GM21576 (cell line): ENCODE measurements around the gene CCDC69.
"Not testable (repeated sequence)": the region's sequence is repeated elsewhere in the genome, so short reads cannot be mapped to it uniquely, and the experiment has no call there.

ENCODE experiments used
- ATAC-seq: cut with Tn5 transposase; IDR thresholded peaks from one replicate; pipeline ENCODE4 v1.9.1; 2021; ENCODE audit warnings: mild to moderate bottlenecking, moderate library complexity; ENCODE audit not compliant: unreplicated experiment

CCDC69 gene

DNA sequence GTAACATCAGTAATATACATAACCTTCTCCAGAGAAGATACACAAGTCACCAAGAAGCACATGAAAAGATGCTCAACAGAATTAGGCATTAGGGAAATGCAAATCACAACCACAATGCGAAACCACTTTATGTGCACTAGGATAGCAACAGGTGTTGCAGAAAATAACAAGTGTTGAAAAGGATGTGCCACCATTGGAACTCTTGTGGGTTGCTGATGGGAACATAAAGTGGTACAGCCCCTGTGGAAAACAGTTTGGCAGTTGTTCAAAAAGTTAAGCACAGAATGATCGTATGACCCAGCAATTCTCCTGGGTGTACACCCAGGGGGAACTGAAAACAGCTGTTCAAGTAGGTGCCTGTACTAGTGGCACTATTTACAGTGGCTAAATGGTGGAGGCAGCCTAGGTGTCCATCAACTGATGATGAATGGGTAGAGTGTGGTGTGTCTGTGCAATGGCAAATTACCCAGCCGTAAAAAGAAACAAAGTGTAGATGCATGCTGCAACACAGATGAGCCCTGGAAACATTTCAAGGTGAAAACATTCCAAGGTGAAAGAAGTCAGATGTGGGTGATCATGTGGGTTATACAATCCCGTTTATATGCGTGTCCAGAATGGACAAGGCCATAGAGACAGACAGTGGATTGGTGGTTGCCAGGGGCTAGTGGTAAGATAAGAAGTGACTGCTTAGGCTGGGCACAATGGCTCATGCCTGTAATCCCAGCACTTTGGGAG is 27.2 kb downstream of the CCDC69 start:
- peak; percentile 95 for ATAC-seq

DNA sequence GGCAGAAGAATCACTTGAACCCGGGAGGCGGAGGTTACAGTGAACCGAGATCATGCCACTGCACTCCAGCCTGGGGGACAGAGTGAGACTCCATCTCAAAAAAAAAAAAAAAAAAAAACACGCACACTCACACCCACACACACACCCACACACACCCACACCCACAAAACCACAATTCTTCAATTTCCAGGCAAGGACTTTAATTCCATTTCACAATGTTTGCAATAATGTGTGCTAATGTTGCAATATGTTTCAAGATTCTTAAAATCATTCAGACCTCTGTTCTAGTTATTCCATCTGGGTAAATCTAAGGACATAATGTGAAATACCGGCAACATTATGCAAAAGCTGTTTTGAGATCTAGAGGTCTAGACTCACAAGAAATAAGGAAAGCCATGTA is 28.3 kb downstream of the CCDC69 start:
- ATAC-seq, result no peak

DNA sequence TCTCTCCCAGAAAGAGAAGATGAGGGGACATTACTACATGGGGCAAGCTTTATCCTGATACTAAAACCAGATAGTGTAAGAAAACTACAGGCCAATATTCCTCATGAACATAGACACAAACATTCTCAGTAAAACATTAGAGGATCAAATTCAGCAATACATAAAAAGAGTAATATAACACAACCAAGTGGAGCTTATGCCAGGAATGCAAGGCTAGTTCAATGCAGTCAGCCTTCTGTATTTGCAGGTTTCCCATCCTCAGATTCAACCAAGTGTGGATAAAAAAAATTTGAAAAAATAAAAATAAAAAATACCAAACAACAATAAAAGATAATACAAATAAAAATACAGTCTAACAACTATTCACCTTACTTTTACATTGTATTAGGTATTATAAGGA is 31.3 kb downstream of the CCDC69 start:
- ATAC-seq, result no peak

DNA sequence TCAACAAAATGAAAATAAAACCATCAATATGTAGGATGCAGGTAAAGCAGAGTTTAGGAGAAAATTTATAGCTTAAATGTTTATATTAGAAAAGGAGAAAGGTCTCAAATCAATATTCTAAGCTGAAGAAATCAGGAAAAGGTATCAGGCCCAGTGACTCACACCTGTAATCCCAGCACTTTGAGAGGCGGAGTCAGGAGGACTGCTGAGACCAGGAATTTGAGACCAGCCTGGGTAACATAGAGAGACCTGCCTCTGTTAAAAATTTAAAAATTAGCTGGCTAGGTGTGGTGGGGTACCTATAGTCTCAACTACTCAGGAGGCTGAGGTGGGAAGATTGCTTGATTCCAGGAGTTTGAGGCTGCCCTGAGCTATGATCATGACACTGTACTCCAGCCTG is 32.2 kb downstream of the CCDC69 start:
- ATAC-seq, result no peak

DNA sequence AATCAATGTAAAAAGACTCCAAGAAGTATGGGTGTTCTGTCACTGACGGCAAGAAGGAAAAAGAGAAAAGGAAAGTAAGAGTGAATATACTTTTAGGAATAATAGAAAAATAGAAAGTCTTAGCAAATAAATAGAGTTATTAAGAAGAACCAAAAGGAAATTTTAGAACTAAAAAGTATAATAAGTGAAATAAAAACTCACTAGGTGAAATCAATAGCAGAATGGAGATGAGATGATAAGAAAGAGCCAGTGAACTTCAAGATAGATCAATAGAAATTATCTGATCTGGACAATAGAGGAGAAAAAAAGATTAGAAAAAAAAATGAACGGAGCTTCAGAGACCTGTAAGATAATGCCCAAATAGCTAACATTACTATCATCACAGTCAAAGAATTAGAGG is 34.7 kb downstream of the CCDC69 start:
- no peak for ATAC-seq

DNA sequence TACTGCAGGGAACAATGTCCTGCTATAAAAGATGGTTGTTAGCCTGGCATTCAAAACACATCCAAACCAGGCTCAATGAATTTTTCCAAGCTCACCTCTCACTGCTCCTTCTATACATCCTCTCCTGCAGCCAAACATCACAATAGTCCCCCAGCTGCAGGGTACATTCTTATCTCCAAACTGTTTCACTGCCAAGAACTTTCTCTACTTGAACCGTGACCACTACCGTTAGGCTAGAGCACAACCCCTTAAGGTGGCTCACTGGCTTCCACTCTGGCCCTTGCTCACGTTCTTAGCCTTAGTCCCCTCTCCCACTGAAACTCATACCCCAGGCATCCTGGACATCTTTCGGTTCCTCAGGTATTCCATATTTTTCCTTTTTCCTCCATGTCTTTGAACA is 37.4 kb downstream of the CCDC69 start:
- no peak for ATAC-seq

DNA sequence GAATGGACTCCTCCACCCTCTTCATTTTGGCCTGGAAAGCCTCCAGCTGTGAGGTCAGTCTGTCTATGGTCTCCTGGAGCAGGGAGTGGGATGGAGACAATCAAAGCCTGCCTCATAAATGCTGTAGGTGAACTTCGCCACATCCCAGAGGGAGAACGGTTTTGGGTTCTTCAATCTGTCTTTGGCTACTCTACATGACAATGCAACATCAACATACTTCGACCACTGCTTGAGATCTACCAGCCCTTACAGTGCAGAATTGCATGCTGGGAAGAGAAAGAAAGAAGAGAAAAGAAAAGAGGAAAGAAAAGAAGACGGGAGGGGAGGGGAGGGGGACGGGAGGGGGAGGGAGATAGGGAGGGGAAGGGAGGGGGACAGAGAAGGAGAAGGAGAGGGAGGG is 37.8 kb downstream of the CCDC69 start:
- no peak for ATAC-seq

DNA sequence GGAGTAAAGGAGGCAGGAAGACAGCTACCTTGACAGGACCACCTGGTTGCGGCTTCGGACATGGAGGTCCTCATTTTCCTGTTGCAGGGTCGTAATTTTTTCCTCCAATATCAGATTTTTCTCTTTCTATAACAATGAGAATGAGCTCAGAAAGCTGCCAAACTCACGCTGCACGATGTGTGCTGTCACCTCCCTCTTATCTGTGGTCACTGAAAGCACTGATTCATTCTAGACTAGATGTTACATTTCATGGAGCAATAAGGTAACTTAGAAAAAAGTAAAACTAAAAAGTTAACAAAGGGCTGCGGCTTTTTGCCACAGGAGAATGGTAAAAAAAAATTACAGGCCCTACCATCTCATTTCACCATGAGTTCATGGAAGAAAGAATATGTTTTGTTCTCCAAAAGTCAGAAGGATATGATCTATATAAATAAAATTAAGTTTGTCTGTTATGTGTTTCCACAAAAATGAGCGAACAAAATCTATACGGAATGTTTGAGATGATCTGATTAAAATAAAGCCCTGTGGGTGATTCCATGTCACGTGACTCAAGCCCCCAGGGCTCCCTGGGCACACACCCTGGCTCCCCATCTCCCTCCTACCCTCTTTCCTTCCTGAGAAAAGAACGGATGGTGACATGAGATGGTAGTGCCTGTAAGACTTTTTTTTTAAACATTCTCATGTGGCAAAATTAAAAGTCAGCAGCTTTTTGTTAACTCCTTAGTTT is 39.4 kb downstream of the CCDC69 start:
- no peak for ATAC-seq

DNA sequence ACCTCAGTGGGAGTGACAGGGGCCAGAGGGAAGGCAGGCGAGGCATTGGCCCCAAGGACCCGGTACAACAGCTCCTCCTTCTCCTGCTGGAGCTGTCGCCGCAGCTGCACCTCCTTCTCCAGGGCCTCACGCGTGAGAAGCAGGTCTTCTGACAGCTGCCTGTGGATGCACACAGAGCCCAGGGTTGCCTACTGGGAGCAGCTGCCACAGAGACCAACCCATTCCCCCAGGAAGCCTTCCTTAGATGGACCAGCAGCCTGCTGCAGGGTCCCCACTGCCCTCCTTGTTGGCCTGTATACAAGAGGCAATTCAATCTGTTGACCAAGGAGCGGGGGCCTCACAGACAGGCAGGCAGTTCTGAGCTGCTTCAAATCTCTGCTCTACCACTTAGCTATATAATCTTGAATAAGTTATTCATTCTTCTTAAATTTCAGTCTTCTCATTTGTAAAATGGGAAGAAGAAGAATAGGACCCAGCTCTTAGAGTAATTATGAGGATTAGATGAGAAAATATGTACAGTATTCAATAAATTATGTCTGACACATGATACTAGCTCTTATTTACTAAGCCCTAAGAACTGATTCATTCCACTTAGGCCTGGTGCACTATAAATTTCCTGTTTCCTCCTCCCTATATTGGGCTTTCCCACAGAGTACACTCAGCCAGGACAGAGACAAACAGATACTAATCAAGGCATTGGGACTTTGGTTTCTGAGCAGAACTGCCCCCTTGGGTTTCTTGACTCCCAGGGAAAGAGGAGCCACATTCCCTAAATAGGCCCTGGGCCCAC is 40.2 kb downstream of the CCDC69 start:
- no peak for ATAC-seq

DNA sequence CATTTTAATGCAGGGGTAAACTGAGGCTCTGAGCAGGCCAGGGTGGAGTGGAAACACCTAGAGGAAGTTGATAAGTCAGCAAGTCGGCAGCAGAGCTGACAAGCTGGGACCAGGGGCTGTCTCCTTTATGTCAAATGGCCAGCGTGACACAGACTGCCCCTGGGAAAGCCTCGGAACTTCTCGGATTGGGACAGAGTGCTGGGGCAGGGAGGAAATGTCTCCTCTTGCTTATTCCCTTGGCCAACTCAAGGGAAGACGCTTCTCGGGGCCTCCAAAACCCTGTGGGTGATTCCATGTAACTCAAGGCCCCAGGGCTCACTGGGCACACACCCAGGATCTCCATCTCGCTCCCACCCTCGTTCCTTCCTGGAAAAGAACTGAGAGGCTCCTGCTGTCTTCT is 40.9 kb downstream of the CCDC69 start:
- ATAC-seq, result no peak

DNA sequence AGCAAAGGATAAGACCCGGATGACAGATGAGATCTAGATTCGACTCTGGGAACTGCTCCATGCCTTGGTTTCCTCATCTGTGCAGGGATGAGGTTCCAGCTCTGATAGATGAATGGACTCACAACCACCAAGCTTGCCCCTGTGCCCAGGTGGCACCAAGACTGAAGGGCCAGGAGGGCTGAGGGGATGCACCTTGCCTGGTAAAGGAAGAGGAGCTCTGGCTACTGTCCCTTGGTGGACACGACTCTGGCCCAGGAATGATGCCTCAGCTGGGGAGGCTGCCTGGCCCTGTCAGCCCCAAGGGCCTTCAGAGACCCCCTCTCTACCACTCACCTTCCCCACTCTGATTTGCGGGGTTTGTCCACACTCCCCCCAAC is 41.4 kb downstream of the CCDC69 start:
- ATAC-seq, result no peak

DNA sequence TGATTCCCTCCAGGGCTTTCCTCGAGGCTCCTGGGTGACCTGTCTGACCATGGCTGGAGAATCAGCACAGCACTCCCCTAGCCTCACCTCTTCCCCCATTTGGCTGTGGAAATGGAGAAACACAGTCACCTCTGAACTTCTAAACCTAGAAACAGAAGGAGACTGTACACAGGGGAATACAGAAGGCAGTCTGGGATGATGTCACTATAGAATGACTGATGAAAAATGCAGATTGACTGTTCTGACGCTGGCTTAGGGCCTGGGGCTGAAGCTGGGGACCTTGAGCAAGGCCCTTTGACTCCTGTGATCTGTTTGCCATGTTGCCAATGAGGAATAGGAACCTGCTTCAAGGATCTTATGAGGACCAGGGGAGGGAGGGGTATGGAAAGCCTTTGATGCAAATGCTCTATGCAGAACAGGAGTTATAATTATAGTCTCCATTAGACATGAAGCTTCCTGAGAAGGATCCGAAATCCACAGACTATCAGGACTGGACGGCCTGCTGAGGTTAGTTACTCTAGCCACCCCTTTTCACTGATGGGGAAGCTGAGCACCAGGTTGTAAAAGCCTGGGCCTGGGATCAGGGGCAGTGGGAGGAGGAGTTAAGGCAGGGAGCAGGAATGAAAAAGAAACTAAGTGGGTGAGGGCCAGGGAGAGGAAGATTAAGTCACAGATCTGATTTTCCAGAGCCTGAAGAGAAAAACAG is 41.9 kb downstream of the CCDC69 start:
- ATAC-seq, result no peak

DNA sequence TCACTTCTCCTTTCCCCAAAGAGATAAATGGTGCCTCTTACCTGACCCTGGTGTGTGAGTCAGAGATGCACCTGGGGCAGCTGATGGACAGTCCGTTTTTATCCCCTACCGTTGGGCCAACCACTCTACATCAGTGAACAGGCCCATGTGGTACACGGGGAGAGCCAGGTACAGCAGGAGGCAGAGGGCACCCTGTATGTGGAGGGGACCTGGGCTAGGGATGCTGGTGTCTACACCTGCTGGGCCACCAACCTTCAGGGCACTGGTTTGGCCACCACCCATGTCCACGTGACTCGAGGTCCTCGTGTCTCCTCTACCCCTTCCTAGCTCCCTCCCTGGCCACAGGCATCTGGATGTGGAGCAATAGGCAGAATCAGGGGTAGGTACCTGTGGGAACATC is 43.6 kb downstream of the CCDC69 start:
- ATAC-seq, result no peak

DNA sequence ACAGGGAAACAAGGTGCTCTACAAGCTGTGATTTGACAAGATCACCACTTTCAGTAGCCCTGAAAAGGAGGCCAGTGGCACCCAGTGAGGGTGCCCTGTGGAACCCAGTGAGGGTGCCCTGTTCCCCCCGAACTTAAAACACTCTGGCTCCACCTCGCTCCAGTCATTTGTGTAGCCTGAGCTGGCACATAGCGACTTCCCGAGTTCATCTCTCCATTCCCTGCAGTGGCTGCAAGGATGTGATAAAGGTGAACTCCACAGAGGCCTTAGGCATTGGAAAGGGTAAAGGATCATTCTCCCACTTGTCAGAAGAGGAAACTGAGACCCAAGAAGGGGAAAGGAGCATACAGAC is 44.4 kb downstream of the CCDC69 start:
- ATAC-seq, result no peak

DNA sequence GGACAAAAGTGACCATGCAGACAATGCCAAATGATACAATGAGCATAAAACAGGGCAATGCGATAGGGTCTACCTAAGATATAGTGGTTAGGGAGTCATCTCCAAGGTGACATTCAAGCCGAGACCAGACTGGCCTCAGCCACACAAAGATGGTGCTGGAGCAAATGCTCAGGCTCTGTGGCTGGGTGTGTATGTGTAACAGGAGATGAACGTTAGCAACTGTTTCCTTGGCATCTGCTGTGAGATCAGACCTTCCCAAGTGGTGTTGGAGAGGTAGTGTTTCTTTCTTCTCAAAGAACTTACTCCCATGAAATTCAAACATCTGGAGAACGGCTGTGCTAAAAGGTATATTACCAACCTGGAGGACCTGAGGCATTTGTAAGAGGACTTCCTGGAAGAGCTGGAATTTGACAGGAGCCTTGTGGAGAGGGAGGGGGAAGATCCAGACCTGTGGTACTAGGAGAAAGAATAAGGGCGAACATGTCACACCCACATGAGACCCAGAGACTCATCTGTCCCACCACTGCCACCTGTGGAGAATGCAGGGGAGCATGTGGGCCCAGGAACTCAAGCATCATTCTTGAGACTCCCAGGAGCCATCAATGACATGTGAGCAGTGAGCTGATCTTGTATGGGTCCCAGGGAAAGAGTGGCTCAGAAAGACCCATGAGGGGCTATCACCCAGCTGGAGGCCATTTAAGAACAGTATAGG is 45.0 kb downstream of the CCDC69 start:
- ATAC-seq, result no peak

DNA sequence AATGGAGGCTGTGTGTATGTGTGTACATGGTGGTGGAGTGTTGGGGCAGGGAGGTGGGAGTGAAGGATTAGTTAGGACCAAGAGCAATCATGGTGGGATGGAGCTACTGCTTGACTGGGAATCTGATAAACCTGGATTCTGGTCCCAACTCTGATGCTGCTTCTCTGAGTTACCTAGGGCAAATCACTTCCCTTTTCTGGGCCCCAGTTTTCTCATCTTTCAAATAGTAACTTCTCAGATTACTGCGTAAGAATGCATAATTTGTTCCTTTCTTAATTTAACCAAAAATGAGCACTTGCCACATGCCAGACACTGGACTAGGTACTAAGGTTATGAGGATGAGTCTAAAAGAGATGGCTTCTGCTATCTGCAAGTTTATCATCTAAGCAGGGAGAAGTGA is 45.5 kb downstream of the CCDC69 start:
- ATAC-seq, result no peak

DNA sequence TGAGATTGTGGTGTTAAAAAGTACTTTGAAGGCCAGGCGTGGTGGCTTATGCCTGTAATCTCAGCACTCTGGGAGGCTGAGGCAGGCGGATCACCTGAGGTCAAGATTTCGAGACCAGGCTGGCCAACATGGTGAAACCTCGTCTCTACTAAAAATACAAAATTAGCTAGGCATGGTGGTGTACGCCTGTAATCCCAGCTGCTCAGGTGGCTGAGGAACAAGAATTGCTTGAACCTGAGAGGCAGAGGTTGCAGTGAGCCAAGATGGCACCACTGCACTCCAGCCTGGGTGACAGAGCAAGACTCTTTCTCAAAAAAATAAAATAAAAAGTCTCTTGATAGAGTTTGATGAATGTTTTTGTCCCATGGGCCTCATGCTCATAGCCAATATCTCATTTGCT is 47.6 kb downstream of the CCDC69 start:
- not testable (repeated sequence) for ATAC-seq

DNA sequence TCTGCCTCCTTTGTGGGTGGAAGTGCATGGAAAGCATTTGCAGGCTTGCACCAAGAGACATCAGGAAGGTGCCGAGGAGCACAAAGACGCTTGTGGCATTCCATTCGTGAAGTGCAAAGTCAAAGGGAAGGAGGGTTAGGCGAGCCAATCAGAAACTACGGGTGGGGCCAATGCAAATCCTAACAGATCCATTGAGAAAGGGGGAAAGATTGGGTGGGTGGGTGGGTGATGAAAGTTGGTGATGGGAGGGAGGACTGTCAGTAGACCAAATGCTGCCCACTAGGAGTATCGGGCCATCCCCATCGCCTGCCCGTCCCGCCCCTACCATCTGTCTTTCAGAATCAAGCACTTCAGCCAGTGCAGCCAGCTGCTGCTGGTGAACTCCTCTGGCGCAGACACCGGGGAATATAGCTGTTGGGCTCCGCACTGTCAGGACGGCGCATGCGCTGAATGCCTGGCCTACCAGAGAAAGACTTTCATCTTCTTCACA is 49.2 kb downstream of the CCDC69 start:
- no peak for ATAC-seq

DNA sequence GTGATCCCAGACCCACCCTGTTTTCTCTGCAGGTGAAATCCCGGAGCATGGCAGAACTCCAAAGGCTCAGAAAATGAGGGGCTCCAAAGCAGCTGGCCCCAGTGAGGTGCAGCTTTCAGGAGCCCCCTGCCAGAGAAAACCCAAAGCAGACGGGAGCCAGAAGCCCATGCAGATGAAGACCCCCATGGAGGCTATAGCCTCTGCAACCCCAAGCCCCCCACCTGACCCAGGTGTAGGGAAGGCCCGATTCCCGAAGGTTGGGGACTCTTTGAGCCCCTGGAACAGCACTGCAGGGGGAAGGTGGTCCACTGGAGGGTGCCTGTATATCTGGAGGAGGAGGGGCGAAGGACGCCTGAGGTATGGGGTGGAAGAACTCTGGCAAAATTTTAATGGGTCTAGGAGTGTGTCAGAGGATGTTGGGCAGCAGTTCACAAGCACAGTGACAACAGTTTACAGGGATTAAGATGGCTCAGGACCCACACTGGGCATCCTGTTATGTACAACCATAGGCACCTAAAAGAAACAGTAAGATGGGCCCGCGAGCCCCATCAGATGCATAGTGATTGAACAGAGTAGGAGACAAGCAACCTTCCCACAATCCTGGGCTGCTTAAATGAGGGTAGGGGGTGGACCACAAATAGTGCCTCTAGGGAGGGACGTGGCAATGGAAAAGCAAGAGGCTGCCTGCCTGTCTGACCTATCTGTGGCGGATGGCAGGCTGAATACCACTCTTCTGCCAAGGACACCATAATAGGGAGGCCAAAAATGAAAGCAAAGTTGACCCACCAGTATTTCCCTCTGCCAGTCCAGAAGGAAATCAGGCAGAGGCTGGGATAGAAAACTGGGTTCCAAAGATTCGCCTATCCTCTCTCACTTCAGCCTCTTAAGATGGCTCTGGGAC is 49.9 kb downstream of the CCDC69 start:
- ATAC-seq, result no peak

DNA sequence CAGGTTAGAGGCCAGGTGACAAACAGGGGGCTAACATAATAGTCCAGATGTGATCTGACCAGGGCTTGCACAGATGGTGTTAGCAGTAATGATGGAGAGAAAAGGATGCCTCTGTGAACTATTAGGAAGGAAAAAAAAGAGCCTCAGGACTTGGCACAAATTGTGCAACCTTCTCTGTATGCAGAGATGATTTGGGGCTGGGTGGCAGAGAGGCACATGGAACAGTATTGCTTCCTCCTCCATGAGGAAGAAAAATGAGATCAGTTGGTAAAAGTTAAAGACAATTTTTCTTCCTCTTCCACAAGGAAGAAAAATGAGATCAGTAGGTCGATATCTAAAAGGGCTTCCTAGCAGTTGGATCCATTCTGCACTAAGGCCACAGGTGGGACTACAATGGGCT is 52.4 kb downstream of the CCDC69 start:
- no peak for ATAC-seq
